AG20443 (cell line): ENCODE results near the gene CSN1S1.
A peak's percentile ranks its signal among the peaks of the same experiment; 100 is the strongest.
"Not testable (repeated sequence)": the region's sequence is repeated elsewhere in the genome, so short reads cannot be mapped to it uniquely, and the experiment has no call there.

Experiments
- DNase-seq: peaks from one replicate; pipeline ENCODE4 v3.0.0; 2012; ENCODE audit warnings: low spot score, mixed read lengths

Gene CSN1S1, protein sequence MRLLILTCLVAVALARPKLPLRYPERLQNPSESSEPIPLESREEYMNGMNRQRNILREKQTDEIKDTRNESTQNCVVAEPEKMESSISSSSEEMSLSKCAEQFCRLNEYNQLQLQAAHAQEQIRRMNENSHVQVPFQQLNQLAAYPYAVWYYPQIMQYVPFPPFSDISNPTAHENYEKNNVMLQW

DNA sequence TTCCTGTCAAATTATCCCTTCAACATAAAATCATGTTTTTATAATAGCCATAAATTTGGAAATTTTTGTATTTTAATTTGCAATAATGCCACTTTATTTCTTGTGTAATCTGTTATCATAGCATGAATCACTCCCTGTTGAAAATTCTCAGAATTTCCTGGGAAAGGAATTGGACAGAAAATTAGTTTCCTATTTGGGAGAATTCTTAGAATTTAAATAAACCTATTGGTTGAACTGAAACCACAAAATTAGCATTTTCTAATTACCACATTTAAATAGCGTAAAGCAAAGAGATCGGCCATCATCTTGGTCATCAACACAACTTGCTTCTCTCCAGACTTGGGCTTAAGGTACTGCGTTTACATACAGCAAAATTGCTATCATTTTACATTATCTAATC is at the start of gene CSN1S1:
TSS of gene CSN1S1 (plus strand) at position 301 of the 400 bp plus-strand sequence. CDS start 1,488 bp downstream, outside the sequence.
- no peak for DNase-seq

DNA sequence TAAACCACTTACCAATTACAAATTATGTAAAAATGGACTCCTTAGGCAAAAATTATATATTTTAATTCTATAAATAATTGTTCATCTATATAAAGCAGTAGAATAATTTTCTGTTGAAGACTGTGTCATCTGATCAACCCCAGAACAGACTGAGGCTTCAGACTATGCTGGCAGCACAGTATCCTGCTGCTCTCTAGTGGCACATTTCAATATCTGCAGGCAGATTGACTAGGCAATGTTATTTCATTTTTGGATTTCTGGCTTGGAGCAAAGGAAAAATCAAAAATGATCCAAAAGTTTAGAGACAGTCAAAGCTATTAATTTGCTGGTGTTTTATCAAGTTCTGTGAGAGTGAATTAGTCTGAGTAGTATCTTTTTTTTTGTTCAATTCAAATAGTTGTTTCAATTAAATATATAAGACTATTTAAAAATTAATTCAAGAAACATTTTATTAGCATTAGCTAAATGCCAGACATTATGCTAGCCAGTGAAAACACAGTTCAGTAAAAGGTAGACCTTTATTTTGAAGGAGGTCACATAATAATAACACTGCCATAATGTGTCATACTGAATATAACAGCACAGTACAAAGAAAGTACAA is 49.6 kb upstream of the CSN1S1 start:
- peak; percentile 56 for DNase-seq

DNA sequence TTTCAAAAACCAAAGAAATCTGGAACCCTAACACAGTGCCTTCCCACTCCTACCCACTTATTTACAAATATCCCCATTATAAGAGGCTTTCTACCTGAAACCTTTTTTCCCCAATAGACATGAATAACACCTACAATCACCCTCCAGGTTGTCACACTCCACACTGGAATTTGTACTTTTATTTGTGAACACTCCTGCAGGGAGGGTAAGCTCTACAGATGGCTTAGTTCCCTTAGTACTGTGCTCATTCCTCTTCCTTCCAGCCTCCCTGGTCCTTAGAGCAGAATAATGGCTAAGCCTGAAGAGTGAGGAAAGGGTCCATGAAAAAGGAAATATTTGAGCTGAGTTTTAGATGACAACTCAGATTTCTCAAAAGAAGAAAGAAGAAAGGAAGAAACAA is 48.7 kb upstream of the CSN1S1 start:
- DNase-seq, result no peak

DNA sequence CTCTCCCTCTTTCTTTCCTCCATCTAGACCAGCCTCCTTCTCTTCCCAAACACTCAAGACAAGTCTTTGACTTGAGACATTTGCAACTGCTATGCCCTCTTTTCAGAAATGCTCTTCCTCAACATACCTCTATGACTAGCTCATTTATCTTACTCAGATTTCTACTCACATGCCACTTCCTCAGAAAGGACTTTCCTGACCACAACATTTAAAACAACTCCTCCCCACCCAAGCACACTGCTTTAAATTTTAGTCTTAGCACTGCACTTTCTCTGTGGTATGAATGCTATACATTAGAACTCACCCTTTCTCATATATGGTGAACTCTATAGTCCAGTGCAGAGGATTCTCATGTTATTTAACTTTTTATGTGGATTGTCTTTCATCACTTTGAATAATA is 42.5 kb upstream of the CSN1S1 start:
- no peak for DNase-seq

DNA sequence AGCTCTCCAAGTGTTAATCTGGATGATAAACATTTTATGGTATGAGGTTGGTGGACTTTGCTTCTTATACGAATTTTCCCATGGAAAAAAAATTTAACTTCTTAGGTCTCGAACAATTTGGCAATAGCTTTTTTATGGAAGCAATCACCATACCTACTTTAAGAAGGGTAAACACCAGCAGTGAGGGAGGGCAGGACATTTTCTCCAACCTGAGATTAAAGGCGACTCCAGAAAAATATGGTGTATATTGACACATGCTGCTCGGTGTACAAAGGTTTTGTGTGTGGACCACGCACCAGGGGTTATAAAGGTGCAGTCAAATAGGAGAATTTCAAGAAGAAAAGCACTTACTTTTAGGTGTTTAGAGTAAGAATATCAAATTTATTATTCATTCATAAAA is 36.7 kb upstream of the CSN1S1 start:
- DNase-seq, result no peak

DNA sequence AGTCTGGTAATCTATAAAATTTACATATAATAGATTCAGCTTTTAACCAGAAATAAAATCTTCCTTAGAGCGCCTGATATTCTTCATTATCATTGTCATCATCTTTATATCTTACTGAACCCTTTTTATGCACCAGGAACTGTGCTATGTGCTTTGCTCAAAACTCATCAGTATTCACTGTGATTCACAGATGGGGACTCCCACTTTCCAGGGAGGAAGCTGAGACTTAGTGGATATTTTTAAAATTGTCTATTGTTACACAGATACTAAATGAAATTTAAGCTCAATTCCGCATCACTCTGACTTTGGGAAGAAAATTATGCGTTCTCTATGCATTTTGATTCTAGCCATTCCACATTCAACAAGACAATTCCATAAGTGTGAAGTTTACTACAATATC is 36.1 kb upstream of the CSN1S1 start:
- DNase-seq, result no peak

DNA sequence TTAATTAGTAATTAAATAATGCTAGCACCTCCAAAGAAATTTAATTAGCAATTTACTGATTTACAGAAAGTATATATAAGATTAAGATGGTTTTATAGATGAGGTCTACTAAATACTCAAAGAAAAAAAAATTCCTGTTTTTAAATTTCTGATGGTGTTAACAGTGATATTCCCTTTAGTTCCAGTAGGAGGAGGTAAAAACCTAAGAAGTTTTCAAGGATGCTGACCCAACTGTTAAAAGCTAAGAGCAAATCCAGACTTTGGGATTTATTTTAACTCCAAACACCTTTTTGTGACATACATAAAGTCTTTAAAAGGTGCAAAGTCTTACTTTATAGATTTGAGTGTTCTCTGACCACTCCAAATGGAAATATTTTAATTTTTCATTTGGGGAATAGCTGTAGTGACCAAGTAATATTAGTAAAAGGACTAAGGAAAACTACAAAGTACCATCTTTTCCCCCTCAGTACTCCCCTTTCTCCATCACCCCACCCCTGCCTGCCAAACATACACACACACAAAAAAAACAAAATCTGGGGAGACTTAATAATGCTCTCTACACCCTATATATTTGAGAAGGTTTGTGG is 34.2 kb upstream of the CSN1S1 start:
- no peak for DNase-seq

DNA sequence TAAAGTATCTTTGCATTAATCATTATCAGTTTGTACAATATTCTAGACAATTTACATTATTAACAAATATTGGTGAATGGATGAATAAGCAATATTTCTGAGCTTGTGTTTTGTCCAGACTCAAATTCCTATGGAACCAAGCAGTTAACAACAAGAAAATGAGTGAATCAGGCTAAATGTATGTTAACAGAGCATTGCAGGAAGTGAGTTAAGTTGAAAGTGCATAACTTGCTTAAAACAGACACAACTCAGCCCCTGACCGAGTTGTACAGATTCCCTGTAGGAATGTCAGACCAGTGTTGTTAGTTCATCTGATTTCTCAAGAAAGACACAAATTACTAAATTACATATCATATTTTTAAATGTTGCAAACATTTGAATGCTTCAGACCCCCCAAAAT is 23.7 kb upstream of the CSN1S1 start:
- no peak for DNase-seq

DNA sequence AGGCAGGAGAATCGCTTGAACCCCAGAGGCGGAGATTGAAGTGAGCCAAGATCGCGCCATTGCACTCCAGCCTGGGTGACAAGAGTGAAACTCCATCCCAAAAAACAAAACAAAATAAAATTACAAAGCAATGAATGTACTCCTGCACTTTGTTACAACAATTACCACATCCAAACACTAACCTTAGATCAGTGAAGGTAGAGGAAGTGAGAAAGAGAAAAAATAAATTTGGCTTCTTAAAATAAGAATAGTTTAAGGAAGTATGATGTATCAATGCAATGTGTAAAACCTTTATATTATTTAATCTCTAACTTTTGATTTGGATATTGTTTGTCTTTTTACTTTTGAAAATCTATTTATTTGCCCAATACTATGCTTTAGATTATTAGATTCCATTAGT is 21.7 kb upstream of the CSN1S1 start:
- DNase-seq, result no peak

DNA sequence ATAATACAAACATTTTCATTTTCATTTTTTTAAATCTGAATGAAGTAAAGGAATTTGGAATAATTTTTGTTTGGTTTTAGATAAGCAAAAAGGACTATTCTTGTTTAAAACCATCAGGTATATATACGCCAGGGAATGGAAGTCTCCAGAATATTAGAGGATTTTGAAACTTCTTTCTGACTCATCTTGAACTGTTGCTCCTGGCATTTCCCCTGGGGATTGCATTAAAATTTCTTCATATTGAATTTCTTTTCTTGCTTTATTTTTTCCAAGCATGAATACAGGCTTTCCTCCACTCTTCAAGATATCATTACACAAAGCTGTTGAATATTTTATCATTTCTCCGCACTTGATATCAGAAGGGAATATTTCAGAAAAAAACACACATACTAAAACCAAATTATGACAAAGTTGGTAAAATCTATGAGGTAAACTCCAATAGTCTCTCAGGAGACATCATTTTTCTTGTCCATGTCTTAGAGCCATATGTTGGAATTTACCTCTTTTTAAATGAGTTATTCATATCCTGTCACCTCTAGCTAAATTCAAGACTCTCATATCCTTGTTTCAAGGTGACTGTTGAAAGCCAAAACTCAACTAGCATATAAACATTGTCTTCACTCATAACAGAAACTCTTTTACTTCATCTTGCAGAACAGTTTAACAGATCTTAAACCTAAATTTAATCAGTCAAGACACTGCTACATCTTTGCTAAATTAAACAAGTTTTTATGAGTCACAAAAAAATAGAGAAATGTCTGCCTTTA is 20.7 kb upstream of the CSN1S1 start:
- DNase-seq, result no peak

DNA sequence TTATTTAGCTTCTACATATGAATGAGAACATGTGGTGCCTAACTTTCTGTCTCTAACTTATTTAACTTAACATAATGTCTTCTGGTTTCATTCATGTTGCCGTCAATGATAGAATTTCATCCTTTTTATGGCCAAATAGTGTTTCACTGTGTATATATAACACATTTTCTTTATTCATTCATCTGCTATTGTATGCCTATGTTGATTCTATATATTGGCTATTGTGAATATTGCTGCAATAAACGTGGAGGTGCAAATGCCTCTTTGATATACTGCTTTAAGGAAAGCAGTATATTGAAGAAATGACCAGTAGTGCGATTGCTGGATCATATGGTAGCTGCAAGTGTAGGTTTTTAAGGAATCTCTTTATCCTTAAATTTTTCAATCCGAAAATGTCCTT is 10.0 kb upstream of the CSN1S1 start:
- no peak for DNase-seq

DNA sequence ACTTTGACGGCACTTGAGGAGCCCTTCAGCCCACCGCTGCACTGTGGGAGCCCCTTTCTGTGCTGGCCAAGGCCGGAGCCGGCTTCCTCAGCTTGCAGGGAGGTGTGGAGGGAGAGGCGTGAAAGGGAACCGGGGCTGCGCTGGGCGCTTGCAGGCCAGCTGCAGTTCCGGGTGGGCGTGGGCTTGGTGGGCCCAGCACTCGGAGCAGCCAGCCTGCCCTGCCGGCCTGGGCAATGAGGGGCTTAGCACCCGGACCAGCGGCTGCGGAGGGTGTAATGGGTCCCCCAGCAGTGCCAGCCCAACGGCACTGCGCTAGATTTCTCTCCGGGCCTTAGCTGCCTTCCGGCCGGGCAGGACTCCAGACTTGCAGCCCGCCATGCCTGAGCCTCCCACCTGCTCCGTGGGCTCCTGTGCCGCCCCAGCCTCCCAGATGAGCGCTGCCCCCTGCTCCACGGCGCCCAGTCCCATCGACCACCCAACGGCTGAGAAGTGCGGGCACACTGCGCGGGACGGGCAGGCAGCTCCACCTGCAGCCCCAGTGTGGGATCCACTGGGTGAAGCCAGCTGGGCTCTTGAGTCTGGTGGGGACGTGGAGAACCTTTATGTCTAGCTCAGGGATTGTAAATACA is 7.0 kb upstream of the CSN1S1 start:
- DNase-seq, result not testable (repeated sequence)

DNA sequence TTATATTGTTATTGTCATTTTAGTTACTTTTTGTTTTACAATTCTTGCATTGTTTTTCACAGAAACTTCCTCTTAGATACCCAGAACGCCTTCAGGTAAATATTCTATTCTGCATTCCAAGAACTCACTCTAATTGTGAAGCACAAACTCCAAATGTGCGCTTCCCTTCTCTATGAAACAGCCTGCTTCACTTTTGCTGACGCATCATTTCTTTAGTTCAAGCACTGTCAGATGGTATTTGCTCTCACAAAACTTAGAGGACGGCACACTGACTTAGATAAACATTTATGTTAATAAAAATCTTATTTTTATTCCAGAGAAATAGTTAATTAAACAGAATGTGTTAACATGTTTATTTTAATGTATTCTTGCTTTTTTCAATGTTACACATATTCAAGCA is 3.3 kb downstream of the CSN1S1 start:
- no peak for DNase-seq

DNA sequence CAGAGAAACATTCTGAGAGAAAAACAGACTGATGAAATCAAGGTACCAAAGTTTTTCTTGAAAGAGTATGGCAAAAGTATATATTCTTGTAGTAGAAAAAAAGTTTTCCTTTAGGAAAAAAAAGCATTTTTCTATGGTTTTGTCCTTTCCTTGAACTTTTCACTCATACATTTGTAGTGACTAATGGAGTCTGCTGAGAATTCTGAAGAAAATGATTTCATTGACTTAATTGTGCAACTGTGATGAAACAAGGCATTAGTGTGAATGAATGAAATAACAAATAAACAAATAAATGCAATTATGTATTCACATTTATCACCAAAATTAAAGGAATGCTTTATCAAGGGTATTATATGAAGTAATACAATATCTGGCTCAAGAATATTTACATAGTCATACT is 5.7 kb downstream of the CSN1S1 start:
- DNase-seq, result no peak

DNA sequence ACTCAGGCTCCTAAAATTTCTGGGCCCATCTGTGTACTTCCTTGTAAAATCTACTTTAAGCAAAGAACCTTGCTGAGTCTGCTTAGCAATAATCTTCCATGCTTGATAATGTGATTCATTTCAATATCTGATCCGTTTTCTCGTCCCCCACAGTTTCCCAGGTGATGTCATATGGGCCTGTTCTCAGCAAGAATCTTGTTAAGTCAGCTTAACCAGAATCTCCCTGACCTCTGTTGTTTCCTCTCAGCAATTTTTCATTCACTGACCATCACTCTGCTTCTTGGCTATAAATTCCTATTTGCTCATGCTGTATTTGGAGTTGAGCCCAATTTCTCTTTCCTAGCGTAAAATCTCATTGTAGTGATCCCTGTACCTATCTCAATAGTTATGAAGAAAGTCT is 20.7 kb downstream of the CSN1S1 start:
- DNase-seq, result no peak

DNA sequence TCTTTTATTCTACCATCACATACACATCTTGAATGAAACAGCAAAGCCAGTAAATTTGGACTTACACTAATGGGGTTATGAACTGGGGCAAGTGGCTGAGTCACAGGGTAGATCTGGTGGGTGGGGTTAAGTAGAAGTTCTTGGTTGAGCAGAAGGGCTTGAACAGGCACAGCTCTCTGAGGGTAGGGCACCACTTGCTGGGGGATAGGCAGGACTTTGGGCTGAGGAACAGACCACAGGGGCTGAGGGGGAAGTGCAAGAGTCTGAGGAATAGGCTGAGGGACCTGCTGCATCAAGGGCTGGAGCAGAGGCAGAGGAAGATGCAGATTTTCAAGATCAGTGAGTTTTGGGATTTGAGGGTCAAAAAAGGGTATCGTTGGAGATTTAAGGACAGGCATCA is 26.3 kb downstream of the CSN1S1 start:
- DNase-seq, result no peak

DNA sequence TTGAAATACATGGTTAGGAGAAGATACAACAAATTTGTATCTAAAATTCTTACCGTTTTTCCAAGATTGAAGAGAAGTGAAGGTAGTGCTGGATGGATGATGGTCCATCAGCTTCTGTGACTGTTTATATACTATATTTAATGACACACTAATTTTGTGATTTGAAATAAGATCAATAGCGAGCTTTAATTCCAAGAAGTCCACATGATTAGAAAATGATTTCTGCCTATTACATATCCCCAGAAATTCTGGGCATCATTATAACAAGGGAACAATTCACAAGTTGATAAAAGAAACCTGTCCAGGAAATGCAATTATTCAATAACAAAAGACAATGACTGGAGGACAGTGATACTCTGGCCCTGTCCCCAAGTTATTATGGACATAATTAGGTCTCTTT is 34.8 kb downstream of the CSN1S1 start, which contains the start of gene CSN2:
TSS of gene CSN2 (minus strand) at position 101 of the 400 bp plus-strand sequence. CDS start 4,733 bp downstream, outside the sequence.
- no peak for DNase-seq

DNA sequence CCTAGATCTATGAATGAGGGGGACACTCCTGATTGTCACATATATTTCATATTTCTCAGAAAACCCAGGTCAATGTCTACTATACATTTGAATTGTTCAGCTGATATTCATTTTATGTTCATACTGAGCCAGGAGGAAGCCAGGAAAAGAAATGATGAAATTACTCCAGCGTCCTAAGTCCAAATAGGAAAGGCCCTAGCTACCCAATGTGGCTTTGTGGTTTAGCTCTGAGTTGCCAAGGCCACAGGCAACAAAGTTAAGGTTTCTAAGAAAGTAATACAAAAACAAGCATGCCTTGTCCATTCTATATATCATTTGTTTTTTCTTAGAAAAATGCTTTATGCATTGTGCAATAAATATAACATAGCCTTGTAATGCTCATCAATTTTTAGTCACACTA is 39.2 kb downstream of the CSN1S1 start:
- DNase-seq, result no peak

DNA sequence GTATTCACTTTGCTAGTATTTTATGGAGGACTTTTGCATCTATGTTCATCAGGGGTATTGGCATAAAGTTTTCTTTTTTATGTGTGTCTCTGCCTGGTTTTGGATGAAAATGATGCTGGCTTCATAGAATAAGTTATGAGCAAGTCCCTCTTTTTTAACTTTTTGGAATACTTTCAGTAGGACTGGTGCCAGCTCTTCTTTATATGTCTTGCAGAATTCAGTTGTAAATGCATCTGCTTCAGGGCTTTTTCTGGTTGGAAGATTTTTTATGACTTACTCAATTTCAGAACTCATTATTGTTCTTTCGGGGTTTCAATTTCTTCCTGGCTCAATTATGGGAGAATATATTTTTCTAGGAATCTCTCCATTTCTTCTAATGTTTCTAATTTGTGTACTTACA is 43.8 kb downstream of the CSN1S1 start:
- DNase-seq, result no peak

DNA sequence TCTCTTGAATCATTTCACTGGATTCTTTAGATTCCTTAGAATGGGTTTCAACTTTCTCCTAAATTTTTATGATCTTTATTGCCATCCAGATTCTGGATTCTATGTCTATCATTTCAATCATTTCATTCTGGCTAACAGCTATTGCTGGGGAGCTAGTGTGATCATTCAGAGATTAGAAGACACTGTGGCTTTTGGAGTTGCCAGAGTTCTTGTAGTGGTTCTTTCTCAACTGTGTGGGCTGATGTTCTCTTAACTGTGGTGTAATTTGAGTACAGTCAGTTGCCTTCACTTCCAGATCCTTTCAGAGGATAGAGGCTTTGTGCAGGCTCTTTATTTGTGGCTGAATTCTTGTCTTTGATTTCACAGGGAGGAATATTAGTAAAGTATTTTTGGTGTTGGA is 46.7 kb downstream of the CSN1S1 start:
- DNase-seq, result no peak

DNA sequence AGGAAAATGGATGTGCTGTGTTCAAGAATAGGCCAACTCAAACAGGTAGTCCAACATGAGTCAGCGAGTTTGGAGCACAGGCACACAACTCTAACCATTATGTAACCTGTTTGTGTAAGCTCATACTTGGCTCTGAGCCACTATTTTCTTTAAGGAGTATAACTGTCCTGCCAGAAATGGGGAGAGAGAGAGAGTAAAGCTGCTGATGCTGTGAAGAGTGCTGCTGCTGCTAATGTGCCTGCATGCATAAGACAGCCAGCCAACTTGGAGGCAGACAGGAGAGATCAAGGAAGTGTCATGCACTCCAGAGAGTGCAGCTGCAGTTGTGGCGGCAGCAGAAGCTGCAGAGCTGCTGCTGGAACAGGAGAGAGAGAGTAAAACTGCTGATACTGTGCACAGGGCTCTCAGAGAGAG is 53.2 kb downstream of the CSN1S1 start:
- no peak for DNase-seq

DNA sequence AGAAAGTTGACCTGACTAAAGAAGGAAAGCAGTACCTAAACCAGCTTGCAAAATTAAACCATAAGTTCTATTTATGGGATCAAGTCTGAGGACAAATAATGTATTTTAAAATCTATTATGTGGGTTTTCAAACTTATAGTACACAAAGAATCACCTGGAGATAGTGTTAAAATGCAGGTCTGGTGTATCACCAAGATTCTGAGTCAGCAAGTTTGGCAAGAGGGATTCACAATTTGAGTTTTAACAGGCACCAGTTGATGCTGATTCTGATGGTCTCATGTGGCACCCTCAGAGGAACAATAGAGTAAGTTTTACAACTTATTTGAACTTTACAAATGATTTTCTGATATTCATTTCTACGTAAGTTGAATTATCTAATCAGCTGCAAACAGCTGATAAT is 55.8 kb downstream of the CSN1S1 start:
- no peak for DNase-seq

DNA sequence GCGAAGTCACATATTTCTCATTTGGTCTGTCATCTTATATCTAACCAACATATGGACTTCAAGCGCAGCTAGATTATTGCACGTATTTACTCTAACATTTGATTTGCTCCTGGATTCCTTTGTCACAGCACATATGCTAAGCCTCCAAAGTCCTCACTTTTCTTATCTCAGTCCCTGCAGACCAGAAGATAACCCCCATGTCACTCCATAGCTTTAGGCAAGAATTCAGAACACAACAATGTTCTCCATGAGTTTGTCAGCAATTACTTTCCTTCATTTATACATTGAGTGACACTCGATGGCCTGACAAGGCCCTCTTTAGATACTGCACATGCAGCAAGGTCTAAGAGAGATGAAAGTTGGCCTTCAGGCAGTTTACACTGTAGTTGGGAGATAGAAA is 60.1 kb downstream of the CSN1S1 start:
- no peak for DNase-seq
